SJCRH30 (cell line): ENCODE results near the gene ABL2. TPM values are rescaled to one million over a fixed set of nuclear protein-coding genes. Genes with fewer than 3 reads are reported as not detected.
"Not testable (repeated sequence)": the region's sequence is repeated elsewhere in the genome, so short reads cannot be mapped to it uniquely, and the experiment has no call there.

Source experiments
- DNase-seq, 2 experiments: peaks; one replicate each; pipeline ENCODE4 v3.0.0-alpha.2; 2015 to 2020
- H3K27ac ChIP-seq: fragments of 250-450 bp; sonication (Bioruptor Pico); 2 replicates; pipeline ENCODE4 v1.5.1; 2020; ENCODE audit warnings: mild to moderate bottlenecking, moderate library complexity
- H3K27me3 ChIP-seq: fragments of 250-450 bp; sonication (Bioruptor Pico); 2 replicates; pipeline ENCODE4 v1.5.1; 2020; ENCODE audit warnings: mild to moderate bottlenecking, moderate library complexity
- H3K36me3 ChIP-seq: fragments of 250-450 bp; sonication (Bioruptor Pico); 2 replicates; pipeline ENCODE4 v1.5.1; 2020; ENCODE audit warnings: mild to moderate bottlenecking, moderate library complexity
- H3K4me1 ChIP-seq: fragments of 250-450 bp; sonication (Bioruptor Pico); 2 replicates; pipeline ENCODE4 v1.5.1; 2020; ENCODE audit warnings: mild to moderate bottlenecking, moderate library complexity
- H3K4me3 ChIP-seq: fragments of 250-450 bp; sonication (Bioruptor Pico); 2 replicates; pipeline ENCODE4 v1.5.1; 2020; ENCODE audit warnings: mild to moderate bottlenecking, moderate library complexity
- H3K9me3 ChIP-seq: fragments of 250-450 bp; sonication (Bioruptor Pico); replicated peaks from 2 replicates; pipeline ENCODE4 v1.5.1; 2020; ENCODE audit warnings: mild to moderate bottlenecking, moderate library complexity
- total RNA-seq: library from RNA; depleted of rRNA; stranded (reverse); fragments of >200 nt; shearing (Covaris generic); gene quantifications from 2 replicates; pipeline ENCODE4 v1.2.3, GENCODE V29; 2014; rRNA removed

Gene ABL2
- 11.5 and 14.5 TPM in 2 replicates for total RNA-seq

DNA sequence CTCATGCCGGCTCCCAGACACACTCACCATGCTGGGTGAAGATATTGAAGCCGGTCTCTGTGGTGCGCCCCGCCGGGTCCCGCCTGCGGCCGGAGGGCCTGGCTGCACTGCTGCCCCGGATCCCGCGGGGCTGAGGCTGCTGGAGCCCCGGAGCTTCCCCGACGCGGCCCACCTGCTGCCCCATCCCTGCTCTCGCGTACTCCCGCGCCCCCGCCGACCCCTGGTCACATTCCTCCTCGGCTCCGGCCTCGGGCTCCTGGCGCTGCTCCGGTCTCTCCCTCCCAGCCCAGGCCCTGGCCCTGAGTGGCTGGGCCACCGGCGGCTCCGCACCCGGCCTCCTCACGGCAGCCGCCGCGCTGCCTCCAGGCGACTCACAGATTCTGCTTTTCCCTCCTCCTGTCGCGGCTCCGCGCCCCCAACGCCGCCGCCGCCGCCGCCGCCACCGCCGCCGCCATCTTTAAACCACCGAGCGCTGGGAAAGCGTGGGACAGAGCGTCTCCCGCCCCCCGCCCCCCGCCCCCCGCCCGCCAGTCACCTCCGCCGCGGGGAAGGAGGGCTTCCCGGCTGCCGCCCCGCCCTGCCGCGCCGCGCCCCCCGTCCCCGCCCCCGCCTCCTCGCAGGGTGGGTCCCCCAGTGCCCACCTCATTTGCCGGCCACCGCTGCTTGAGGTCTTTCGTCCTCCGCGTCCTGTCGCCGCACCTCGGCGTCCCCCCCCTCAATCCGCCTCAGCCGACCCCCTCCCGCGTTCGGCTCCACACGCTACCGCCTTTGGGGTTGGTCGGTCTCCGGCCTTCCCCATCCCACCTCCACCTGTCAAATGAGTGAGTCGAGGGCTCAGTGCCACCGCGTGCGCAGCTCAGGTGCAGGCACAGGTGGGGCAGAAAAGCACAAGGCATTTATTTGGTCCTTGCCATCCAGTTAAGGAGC lies at the start of gene ABL2:
TSS of gene ABL2 (minus strand) at position 464 of the 927 bp plus-strand sequence. CDS start at position 184, 280 bp downstream.
- DNase-seq: peak; percentile 46 to 70
- Histone ChIP-seq H3K4me3 (peak within 1 kb of the TSS; percentile 100), H3K36me3 (no peaks in the 10 kb centered on the region; the same call in 1 of the 2 replicates), H3K9me3 (no peaks in the 10 kb centered on the region), H3K27me3 (no peaks in the 10 kb centered on the region), H3K27ac (peak within 1 kb of the TSS; percentile 83), H3K4me1 (peaks cover 4% of the 10 kb centered on the region)

- H3K9me3 ChIP-seq: no peaks in the 10 kb centered on the region
- no peak overlapping the region for H3K4me3 ChIP-seq
- no peak for DNase-seq
- H3K36me3 ChIP-seq: no peaks in the 10 kb centered on the region
- no peaks in the 10 kb centered on the region for H3K27me3 ChIP-seq
- H3K4me1 ChIP-seq: no peaks in the 10 kb centered on the region
- H3K27ac ChIP-seq: no peak overlapping the region
These were observed 49.4 kb upstream of the ABL2 start for GRCh38 chr1:179278920-179279319.

DNA sequence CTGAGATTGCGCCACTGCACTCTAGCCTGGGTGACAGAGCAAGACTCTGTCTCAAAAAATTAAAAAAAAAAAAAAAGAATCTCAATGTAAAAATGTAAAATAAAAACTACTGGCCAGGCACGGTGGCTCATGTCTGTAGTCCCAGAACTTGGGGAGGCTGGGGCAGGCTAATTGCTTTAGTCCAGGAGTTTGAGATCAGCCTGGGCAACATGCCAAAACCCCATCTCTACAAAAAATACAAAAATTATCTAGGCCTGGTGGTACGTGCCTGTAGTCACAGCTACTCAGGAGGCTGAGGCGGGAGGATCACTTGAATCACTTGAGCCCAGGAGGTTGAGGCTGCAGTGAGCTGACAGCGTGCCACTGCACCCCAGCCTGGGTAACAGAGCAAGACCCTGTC lies 44.9 kb upstream of the ABL2 start:
- not testable (repeated sequence) for H3K36me3 ChIP-seq, H3K4me1 ChIP-seq, H3K9me3 ChIP-seq, H3K27ac ChIP-seq, H3K27me3 ChIP-seq, H3K4me3 ChIP-seq
- DNase-seq: peak in 1 of 2 experiments; percentile 35

GRCh38 chr1:179269071-179269470 lies 39.6 kb upstream of the ABL2 start:
- no peak overlapping the region for H3K4me3 ChIP-seq
- peak overlapping the region; percentile 54 for H3K27ac ChIP-seq
- peak; percentile 51 to 85 for DNase-seq
- no peaks in the 10 kb centered on the region for H3K36me3 ChIP-seq
- peaks cover 15% of the 10 kb centered on the region for H3K4me1 ChIP-seq
- H3K9me3 ChIP-seq: no peaks in the 10 kb centered on the region
- H3K27me3 ChIP-seq: no peaks in the 10 kb centered on the region

- no peak overlapping the region for H3K27ac ChIP-seq
- no peaks in the 10 kb centered on the region for H3K9me3 ChIP-seq
- no peaks in the 10 kb centered on the region for H3K36me3 ChIP-seq
- H3K4me1 ChIP-seq: peaks cover 10% of the 10 kb centered on the region
- no peak for DNase-seq
- H3K4me3 ChIP-seq: no peak overlapping the region
- H3K27me3 ChIP-seq: no peaks in the 10 kb centered on the region
These were observed 35.0 kb upstream of the ABL2 start for GRCh38 chr1:179264507-179264906.

- no peak for DNase-seq
- Histone ChIP-seq H3K9me3 (no peaks in the 10 kb centered on the region), H3K36me3 (no peaks in the 10 kb centered on the region), H3K4me1 (no peaks in the 10 kb centered on the region), H3K27me3 (no peaks in the 10 kb centered on the region), H3K27ac (no peak overlapping the region), H3K4me3 (no peak overlapping the region)
These were observed 33.6 kb upstream of the ABL2 start for GRCh38 chr1:179263121-179263520.

DNA sequence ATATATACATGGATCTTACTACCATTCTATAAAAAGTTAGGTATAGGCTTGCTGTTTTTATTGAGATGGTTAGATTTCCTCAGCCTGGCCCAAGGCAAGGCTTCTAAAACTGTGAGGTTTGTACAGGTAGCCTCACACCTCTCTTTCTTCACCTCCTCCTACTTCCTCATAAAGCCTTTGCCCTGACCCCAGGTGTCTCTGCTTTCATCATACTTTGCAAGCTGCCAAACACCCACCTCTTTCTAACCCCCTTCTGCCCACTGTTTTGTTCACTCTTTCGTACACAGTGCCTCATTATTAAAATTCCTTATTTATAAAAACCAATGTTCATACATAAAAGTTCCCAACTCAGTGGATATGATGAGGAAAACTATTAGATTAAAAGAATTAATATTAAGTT lies 32.7 kb upstream of the ABL2 start:
- Histone ChIP-seq H3K4me1 (no peaks in the 10 kb centered on the region), H3K9me3 (no peaks in the 10 kb centered on the region), H3K27ac (no peak overlapping the region), H3K27me3 (no peaks in the 10 kb centered on the region), H3K36me3 (no peaks in the 10 kb centered on the region), H3K4me3 (no peak overlapping the region)
- DNase-seq: no peak

DNA sequence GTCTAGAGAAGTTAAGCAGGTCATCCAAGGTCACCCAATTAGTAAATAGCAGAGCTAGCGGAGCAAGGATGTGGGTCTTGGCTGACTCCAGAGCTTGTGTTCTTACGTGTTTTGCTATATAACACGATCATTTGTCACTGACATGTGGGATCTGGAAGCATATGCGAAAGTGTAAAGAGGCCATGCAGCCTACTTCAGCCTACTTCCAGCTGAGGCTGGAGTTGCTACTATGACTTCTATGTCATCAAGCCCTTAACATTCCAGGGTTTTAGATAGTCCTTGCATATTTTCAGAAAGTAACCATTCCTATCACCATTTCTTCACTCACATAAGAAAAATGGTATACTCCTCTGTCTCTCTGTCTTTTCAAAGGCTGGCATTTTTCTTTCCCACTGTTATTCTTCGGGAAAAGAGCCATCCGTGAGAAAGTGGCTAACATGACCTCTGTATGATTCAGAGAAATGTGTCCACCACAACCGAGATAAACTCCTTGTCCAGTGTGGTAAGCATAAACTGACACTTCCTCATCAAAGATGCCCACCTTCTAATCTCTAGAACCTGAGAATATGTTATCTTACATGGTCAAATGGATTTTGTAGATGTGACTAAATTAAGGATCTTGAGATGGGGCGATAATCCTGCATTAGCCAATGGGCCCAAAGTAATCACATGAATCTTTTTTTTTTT lies 24.0 kb upstream of the ABL2 start:
- H3K4me3 ChIP-seq: no peak overlapping the region
- no peaks in the 10 kb centered on the region for H3K36me3 ChIP-seq
- DNase-seq: no peak
- no peak overlapping the region for H3K27ac ChIP-seq
- no peaks in the 10 kb centered on the region for H3K4me1 ChIP-seq
- no peaks in the 10 kb centered on the region for H3K27me3 ChIP-seq
- no peaks in the 10 kb centered on the region for H3K9me3 ChIP-seq

DNA sequence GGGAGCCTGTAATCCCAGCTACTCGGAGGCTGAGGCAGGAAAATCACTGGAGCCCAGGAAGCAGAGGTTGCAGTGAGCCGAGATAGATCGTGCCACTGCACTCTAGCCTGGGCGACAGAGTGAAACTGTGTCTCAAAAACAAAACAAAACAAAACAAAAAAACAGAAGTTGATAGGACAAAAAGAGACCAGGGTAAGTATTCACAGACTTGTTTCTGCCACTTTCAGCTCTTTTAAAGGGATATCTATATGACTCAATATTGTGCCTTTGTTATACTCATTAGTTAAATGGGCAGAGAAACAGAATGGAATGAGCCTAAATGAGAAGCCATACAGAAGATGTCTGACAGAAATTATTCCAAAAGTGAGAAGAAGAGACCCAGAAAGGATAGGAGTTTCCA lies 23.1 kb upstream of the ABL2 start:
- no peaks in the 10 kb centered on the region for H3K4me1 ChIP-seq
- H3K27me3 ChIP-seq: no peaks in the 10 kb centered on the region
- H3K4me3 ChIP-seq: no peak overlapping the region
- H3K27ac ChIP-seq: no peak overlapping the region
- no peaks in the 10 kb centered on the region for H3K9me3 ChIP-seq
- DNase-seq: no peak
- no peaks in the 10 kb centered on the region for H3K36me3 ChIP-seq

GRCh38 chr1:179251675-179252074 lies 22.2 kb upstream of the ABL2 start:
- Histone ChIP-seq H3K27ac (no peak overlapping the region), H3K27me3 (no peaks in the 10 kb centered on the region), H3K4me1 (no peaks in the 10 kb centered on the region), H3K36me3 (no peaks in the 10 kb centered on the region), H3K4me3 (no peak overlapping the region), H3K9me3 (no peaks in the 10 kb centered on the region)
- DNase-seq: peak in 1 of 2 experiments; percentile 41

DNA sequence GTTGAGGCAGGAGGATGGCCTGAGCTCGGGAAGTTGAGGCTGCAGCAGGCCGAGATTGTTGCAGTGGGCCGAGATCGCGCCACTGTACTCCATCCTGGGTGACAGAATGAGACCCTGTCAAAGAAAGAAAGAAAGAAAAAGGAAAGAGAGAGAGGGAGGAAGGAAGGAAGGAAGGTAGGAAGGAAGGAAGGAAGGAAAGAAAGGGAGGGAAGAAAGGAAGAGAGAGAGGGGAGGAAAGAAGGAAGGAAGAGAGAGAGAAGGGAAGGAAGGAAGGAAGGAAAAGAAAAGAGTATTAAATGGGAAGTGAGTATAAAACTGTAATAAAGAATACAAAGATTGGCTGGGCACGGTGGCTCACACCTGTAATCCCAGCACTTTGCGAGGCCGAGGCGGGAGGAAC lies 18.4 kb upstream of the ABL2 start:
- Histone ChIP-seq H3K36me3 (no peaks in the 10 kb centered on the region), H3K4me1 (no peaks in the 10 kb centered on the region), H3K9me3 (no peaks in the 10 kb centered on the region), H3K27ac (no peak overlapping the region), H3K4me3 (no peak overlapping the region), H3K27me3 (no peaks in the 10 kb centered on the region)
- DNase-seq: no peak

DNA sequence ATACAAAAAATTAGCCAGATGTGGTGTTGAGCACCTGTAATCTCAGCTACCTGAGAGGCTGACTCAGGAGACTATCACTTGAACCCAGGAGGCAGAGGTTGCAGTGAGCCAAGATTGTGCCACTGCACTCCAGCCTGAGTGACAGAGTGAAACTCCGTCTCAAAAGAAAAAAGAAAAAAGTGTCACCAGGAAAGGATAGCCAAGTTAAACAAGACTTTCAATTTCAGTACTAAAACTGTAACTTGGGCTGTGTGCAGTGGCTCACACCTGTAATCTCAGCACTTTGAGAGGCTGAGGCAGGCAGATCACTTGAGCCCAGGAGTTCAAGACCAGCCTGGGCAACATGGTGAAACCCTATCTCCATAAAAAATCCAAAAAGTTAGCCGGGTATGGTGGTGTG lies 15.9 kb upstream of the ABL2 start:
- not testable (repeated sequence) for DNase-seq, H3K27me3 ChIP-seq, H3K4me1 ChIP-seq, H3K27ac ChIP-seq, H3K9me3 ChIP-seq, H3K4me3 ChIP-seq, H3K36me3 ChIP-seq

GRCh38 chr1:179241530-179242097 lies 12.1 kb upstream of the ABL2 start:
- Histone ChIP-seq H3K27me3 (no peaks in the 10 kb centered on the region), H3K9me3 (no peaks in the 10 kb centered on the region), H3K27ac (no peak overlapping the region), H3K4me1 (no peaks in the 10 kb centered on the region), H3K4me3 (no peak overlapping the region), H3K36me3 (no peaks in the 10 kb centered on the region)
- no peak for DNase-seq

- Histone ChIP-seq H3K36me3 (no peaks in the 10 kb centered on the region), H3K27ac (no peak overlapping the region), H3K27me3 (no peaks in the 10 kb centered on the region), H3K9me3 (no peaks in the 10 kb centered on the region), H3K4me3 (no peak overlapping the region), H3K4me1 (no peaks in the 10 kb centered on the region; the same call in 1 of the 2 replicates)
- no peak for DNase-seq
These were observed 7.7 kb upstream of the ABL2 start for GRCh38 chr1:179237222-179237621.

DNA sequence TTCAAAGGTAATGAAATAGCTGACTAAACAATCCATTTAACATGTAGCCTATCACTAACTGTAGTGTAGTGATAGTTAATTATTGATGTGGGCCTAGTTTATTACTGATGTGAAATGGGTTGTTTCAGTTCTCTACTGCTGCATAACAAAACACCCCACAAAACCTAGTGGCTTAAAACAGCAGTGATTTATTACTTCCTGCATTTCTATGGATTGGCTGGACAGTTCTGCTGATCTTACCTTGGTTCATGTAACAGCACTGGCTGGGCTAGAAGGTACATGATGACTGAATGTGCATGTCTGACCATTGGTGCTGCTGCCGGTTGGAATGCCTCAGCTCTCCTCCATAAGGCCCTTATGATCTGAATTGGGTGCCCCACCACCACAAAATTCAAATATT lies 5.4 kb upstream of the ABL2 start:
- no peaks in the 10 kb centered on the region for H3K27me3 ChIP-seq
- H3K4me3 ChIP-seq: no peak overlapping the region
- no peak for DNase-seq
- no peak overlapping the region for H3K27ac ChIP-seq
- H3K4me1 ChIP-seq: peaks cover 4% of the 10 kb centered on the region
- no peaks in the 10 kb centered on the region for H3K36me3 ChIP-seq
- no peaks in the 10 kb centered on the region for H3K9me3 ChIP-seq
